ENCODE results near the gene PKIG. TPM values are rescaled to one million over a fixed set of nuclear protein-coding genes. Genes with fewer than 3 reads are reported as not detected.

Gene PKIG
- total and polyA plus RNA-seq, 2 of the 8 experiments (the other 6 are each of a cell fraction or from before 2014, with no cell fraction given): 26.7 to 34.3 TPM

DNA sequence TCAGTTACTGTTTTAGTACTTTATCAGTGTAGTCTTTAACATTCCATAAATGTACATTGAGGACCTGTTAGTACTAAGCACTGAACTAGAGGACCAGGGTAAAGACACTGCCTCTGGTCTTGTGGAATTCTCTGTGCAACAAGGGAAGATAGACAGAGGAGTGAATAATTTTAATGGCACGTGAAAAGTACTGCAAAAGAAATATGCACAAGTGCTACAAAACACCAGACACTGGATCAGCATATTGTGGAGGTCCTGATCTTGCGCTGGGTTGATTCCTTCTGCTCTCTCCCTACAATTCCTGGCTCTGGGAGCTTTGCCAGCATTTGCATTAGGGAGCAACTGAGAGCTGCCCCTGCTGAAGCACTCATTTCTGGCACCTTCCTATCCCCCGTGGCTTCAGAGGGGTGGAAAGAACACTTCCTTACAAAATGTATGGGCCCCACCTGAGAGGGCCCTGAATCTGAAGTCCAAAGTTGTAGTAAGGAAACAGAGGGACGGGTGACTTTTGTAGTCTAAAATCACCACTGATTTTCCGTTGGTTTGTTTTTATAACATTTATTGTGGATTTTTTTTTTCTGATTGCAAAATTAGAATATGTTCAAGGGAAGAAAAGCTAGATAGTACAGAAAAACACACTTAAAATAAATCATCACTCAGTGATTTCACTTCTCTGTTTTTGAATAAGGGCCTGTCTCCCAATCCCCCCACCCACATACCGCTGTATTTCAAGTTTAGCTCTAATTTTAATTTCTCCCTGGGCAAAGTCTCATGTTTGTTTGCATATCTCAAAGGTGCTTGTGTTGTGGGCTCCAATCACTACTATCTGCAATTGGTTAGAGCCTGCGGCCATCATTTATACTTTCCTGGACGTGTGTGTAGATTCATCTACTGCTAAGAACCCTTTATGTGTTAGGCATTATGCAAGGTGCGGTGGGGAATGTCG lies 4.9 kb downstream of the PKIG start:
- Histone ChIP-seq H4K91ac (replicated peaks; ENCODE audit: insufficient read length, low read length) (no peak overlapping the region), H3K9ac (replicated peaks in 1 of 4; ENCODE audit: extremely low read depth in 1 of 4, low read depth in 3 of 4, low read length in 3 of 4) (no peak overlapping the region), H3K79me2 (ENCODE audit: control insufficient read depth in 1 of 2, insufficient read depth in 2 of 2, low read length in 2 of 2) (no peaks in the 10 kb centered on the region), H3K9me3 (ENCODE audit: insufficient read depth in 2 of 2, low read depth in 1 of 2, low read length in 1 of 2) (no peaks in the 10 kb centered on the region), H3K4ac (replicated peaks; ENCODE audit: insufficient read length, low read depth, low read length) (no peak overlapping the region), H4K5ac (ENCODE audit: insufficient read length, low read depth, low read length) (no peak overlapping the region), H3K36me3 (ENCODE audit: control insufficient read depth in 2 of 4, insufficient read depth in 4 of 4, low read length in 3 of 4) (no peaks in the 10 kb centered on the region), H4K20me1 (replicated peaks in 1 of 2; ENCODE audit: control insufficient read depth in 1 of 2, insufficient read depth in 2 of 2, low read length in 2 of 2) (no peaks in the 10 kb centered on the region), H4K8ac (ENCODE audit: extremely low read depth, insufficient read depth, low read length) (no peak overlapping the region), H2BK15ac (ENCODE audit: low read length) (no peak overlapping the region), H2BK120ac (replicated peaks; ENCODE audit: low read depth, low read length) (no peak overlapping the region), H2BK20ac (ENCODE audit: low read length) (no peak overlapping the region), H3K4me2 (ENCODE audit: insufficient read depth in 1 of 2, low read depth in 2 of 2, low read length in 2 of 2) (no peak overlapping the region), H2BK12ac (ENCODE audit: low read depth, low read length) (no peak overlapping the region), H3K56ac (replicated peaks; ENCODE audit: insufficient read length, low read depth, low read length) (no peak overlapping the region), H3K23ac (ENCODE audit: insufficient read length) (no peak overlapping the region), H3K27me3 (replicated peaks in 1 of 4; ENCODE audit: control insufficient read depth in 3 of 4, extremely low read depth in 1 of 4, insufficient read depth in 3 of 4, low read length in 3 of 4) (no peaks in the 10 kb centered on the region), H3K18ac (ENCODE audit: extremely low read depth, low read length) (no peak overlapping the region), H2AK5ac (ENCODE audit: low read depth, low read length) (no peak overlapping the region), H3K14ac (ENCODE audit: insufficient read length) (no peak overlapping the region), H2AFZ (ENCODE audit: low read length) (no peak overlapping the region), H3K4me3 (ENCODE audit: extremely low read depth in 1 of 4, insufficient read depth in 2 of 4, low read depth in 3 of 4, low read length in 4 of 4) (no peak overlapping the region), H2BK5ac (ENCODE audit: low read depth, low read length) (no peak overlapping the region), H3K27ac (ENCODE audit: low read depth, low read length) (no peak overlapping the region), H3K79me1 (ENCODE audit: low read depth, low read length) (no peaks in the 10 kb centered on the region; the same call in 1 of the 2 replicates), H3K23me2 (ENCODE audit: low read depth, low read length) (no peaks in the 10 kb centered on the region), H3K4me1 (replicated peaks in 1 of 4; ENCODE audit: control insufficient read depth in 3 of 4, insufficient read depth in 4 of 4, low read length in 3 of 4) (peaks cover 7 to 15% (median 11%) of the 10 kb centered on the region in 4 experiments)
- TF ChIP-seq, protein P1, sequence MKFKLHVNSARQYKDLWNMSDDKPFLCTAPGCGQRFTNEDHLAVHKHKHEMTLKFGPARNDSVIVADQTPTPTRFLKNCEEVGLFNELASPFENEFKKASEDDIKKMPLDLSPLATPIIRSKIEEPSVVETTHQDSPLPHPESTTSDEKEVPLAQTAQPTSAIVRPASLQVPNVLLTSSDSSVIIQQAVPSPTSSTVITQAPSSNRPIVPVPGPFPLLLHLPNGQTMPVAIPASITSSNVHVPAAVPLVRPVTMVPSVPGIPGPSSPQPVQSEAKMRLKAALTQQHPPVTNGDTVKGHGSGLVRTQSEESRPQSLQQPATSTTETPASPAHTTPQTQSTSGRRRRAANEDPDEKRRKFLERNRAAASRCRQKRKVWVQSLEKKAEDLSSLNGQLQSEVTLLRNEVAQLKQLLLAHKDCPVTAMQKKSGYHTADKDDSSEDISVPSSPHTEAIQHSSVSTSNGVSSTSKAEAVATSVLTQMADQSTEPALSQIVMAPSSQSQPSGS (IDR thresholded peaks at IDR 0.05; ENCODE audit: low read length): no peak
- TF ChIP-seq EP300 (IDR thresholded peaks at IDR 0.05; ENCODE audit: borderline replicate concordance in 1 of 2, low read depth in 2 of 2, low read length in 2 of 2) (no peak), SIN3A (conservative IDR thresholded peaks at IDR 0.05 in 1 of 2, IDR thresholded peaks at IDR 0.05 in 1 of 2; ENCODE audit: low read depth in 1 of 2, low read length in 2 of 2) (no peak)
- 85% methylated on average over 10 of the region's 10 CpGs; no CpG with 5 or more reads in 1 of the 2 experiments for WGBS, 2 experiments (ENCODE audit: extremely low coverage in 1 of 2, insufficient coverage in 1 of 2, insufficient read length in 1 of 2, insufficient replicate concordance in 2 of 2, low coverage in 1 of 2, low lambda C conversion rate in 2 of 2, missing lambda C conversion rate in 1 of 2)
- CTCF ChIA-PET (ENCODE audit: partially characterized antibody): interaction anchor here (0.7 to 3.3 kb wide), 5 partner anchors 11 to 161 kb away, joined by 3 to 18 read pairs (median 12); no protein-coding TSS in a partner anchor
- FAIRE-seq (no peak), DNase-seq (ENCODE audit: low read depth in 1 of 2, low spot score in 2 of 2) (no peak)
- POLR2A ChIA-PET (ENCODE audit: partially characterized antibody): no interaction called here
